GM13976 (cell line): ENCODE data around the gene PTPRA.
A peak's percentile ranks its signal among the peaks of the same experiment; 100 is the strongest.

Experiments used
- DNase-seq: peaks from one replicate; pipeline ENCODE4 v3.0.0; 2012; ENCODE audit warnings: low spot score
- CTCF ChIP-seq: IDR thresholded peaks from 2 replicates; pipeline ENCODE4 v1.5.1; 2012; ENCODE audit warnings: borderline replicate concordance, mild to moderate bottlenecking; ENCODE audit not compliant: insufficient read depth; ENCODE audit errors: extremely low read depth, missing control alignments, control extremely low read depth
- in situ Hi-C: fragments of 300-500 bp; cut with MboI; formaldehyde crosslinking; loops from one replicate; pipeline ENCODE4 v1.12.0; 2022; ENCODE audit warnings: low sequenced_read_pairs, mixed read lengths, inconsistent platforms; ENCODE audit not compliant: unreplicated experiment

The PTPRA gene

GRCh38 chr20:2872459-2873009, 747 bp upstream of the PTPRA start:
- peak; percentile 70 for TF ChIP-seq CTCF
- in situ Hi-C loops: no loop called here
- peak; percentile 78 for DNase-seq

DNA sequence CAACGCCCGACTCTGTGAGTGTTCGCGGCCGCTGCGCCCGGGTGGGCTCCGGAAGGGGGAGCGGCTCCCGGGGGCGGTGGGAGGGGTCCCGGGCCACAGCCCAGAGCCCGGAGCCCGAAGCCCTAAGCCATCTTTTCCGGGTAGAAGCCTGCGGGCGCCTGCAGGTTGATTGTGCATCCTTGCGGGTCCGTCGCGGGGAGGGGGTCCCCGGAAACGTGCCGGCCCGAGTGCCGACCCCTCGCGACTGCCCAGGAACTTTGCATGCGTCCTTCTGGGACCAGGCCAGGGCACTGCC, 413 bp downstream of the PTPRA start:
- DNase-seq: peak; percentile 79
- in situ Hi-C loops: no loop called here
- no peak for TF ChIP-seq CTCF

- no peak for DNase-seq
- TF ChIP-seq CTCF: no peak
- in situ Hi-C loops: no loop called here
These were observed 1.2 kb downstream of the PTPRA start for GRCh38 chr20:2874456-2874855.

- TF ChIP-seq CTCF: no peak
- in situ Hi-C loops: no loop called here
These were observed 2.5 kb downstream of the PTPRA start for GRCh38 chr20:2875690-2876203.

DNA sequence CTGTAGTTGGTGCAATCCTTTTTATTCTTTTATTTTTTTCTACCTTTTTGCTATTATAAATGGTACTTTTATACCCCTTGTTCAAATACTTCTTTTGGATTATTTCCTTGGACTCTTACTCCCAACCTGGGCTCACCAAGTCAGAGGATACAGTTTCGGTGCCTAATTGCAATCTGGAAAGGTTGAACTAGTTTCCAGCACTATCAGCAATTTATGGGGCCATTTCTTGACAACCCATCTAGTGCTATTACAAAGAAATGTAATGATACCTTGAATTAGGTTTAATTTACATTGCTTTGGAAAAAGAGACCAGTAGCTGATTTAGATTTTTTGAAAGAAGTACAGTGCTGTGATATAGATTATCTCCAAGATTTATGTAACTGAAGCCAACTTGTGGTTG, 5.2 kb downstream of the PTPRA start:
- TF ChIP-seq CTCF: no peak
- in situ Hi-C loops: no loop called here
- DNase-seq: no peak

More at GRCh38 chr20:2875690-2876203, 2.5 kb downstream of the PTPRA start:
- no peak for DNase-seq

DNA sequence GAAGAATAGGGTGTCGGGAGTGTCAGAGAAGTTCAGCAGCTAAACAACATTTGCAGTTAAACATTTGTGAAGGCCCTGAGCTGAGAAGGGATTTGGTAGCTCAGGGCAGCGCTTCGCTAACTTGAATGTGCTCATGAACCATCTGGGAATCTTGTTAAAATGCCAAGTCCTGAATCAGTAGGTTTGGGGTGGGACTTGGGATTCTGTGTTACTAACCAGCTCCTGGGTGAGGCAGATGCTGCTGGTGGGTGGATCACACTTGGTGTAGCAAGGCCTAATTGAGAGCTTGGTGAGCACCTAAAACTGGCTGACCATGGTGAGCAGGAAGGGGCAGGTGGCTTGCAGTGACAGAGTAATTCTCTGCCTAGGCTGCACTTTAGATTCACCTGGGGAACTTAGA, 5.9 kb downstream of the PTPRA start:
- TF ChIP-seq CTCF: no peak
- in situ Hi-C loops: no loop called here
- no peak for DNase-seq
